GM23338 (cell line): ENCODE results near the gene CHCHD6. TPM values are rescaled to one million over a fixed set of nuclear protein-coding genes. Genes with fewer than 3 reads are reported as not detected.
A peak's percentile ranks its signal among the peaks of the same experiment; 100 is the strongest.

Source experiments
- ATAC-seq: fragments of 200-7000 bp; cut with Tn5 transposase; 3 replicates; pipeline ENCODE4 v1.9.1; 2020
- DNase-seq: peaks from one replicate; pipeline ENCODE4 v3.0.0-alpha.2; 2015; ENCODE audit warnings: low spot score
- H2AFZ ChIP-seq: fragments of 200-600 bp; sonication (generic); 2 replicates; pipeline ENCODE4 v1.8.0; 2016; ENCODE audit warnings: antibody characterized with exemption, mild to moderate bottlenecking, moderate library complexity
- H3F3A ChIP-seq: fragments of 200-600 bp; sonication (generic); replicated peaks from 2 replicates; pipeline ENCODE4 v1.8.0; 2017; ENCODE audit warnings: antibody characterized with exemption, mixed run types, low read depth
- H3K27ac ChIP-seq: fragments of 200-600 bp; sonication (generic); 2 replicates; pipeline ENCODE4 v1.6.1; 2016; ENCODE audit warnings: low read depth
- H3K27me3 ChIP-seq: fragments of 200-600 bp; sonication (generic); 2 replicates; pipeline ENCODE4 v1.8.0; 2016; ENCODE audit warnings: mild to moderate bottlenecking, mixed run types, moderate library complexity; ENCODE audit not compliant: insufficient read depth
- H3K36me3 ChIP-seq: fragments of 200-600 bp; sonication (generic); 2 replicates; pipeline ENCODE4 v1.8.0; 2016; ENCODE audit warnings: mild to moderate bottlenecking; ENCODE audit not compliant: insufficient read depth
- H3K4me1 ChIP-seq: fragments of 200-600 bp; sonication (generic); 2 replicates; pipeline ENCODE4 v1.8.0; 2016; ENCODE audit warnings: mild to moderate bottlenecking, moderate library complexity; ENCODE audit not compliant: insufficient read depth
- H3K4me2 ChIP-seq: fragments of 200-600 bp; sonication (generic); 2 replicates; pipeline ENCODE4 v1.7.1; 2017; ENCODE audit warnings: mixed run types
- H3K4me3 ChIP-seq: fragments of 200-600 bp; sonication (generic); 2 replicates; pipeline ENCODE4 v1.6.1; 2016; ENCODE audit warnings: mixed run types
- H3K79me2 ChIP-seq: fragments of 200-600 bp; sonication (generic); replicated peaks from 2 replicates; pipeline ENCODE4 v1.8.0; 2017; ENCODE audit warnings: mild to moderate bottlenecking; ENCODE audit not compliant: insufficient read depth
- H3K9me2 ChIP-seq: fragments of 200-600 bp; sonication (generic); 2 replicates; pipeline ENCODE4 v1.8.0; 2017; ENCODE audit not compliant: insufficient read depth
- H4K20me1 ChIP-seq: fragments of 200-600 bp; sonication (generic); replicated peaks from 2 replicates; pipeline ENCODE4 v1.8.0; 2017; ENCODE audit warnings: mild to moderate bottlenecking; ENCODE audit not compliant: insufficient read depth
- H3K27ac Mint-ChIP-seq: 2 replicates; pipeline ENCODE4 v1.8.0; 2020; ENCODE audit warnings: inconsistent platforms, mild to moderate bottlenecking, moderate library complexity, mixed read lengths
- H3K27me3 Mint-ChIP-seq: 3 replicates; pipeline ENCODE4 v1.8.0; 2022; ENCODE audit warnings: low read depth, mild to moderate bottlenecking, moderate library complexity, mixed read lengths, inconsistent platforms; ENCODE audit not compliant: insufficient read depth, poor library complexity
- H3K36me3 Mint-ChIP-seq: 3 replicates; pipeline ENCODE4 v1.8.0; 2021; ENCODE audit warnings: low read depth, mild to moderate bottlenecking, inconsistent platforms, moderate library complexity, mixed read lengths
- H3K4me1 Mint-ChIP-seq: 3 replicates; pipeline ENCODE4 v1.8.0; 2020; ENCODE audit warnings: mild to moderate bottlenecking, inconsistent platforms, mixed read lengths
- H3K4me3 Mint-ChIP-seq: 3 replicates; pipeline ENCODE4 v1.8.0; 2021; ENCODE audit warnings: moderate library complexity, mild to moderate bottlenecking, inconsistent platforms, mixed read lengths
- H3K9me3 Mint-ChIP-seq: 3 replicates; pipeline ENCODE4 v1.8.0; 2020; ENCODE audit warnings: moderate library complexity, mild to moderate bottlenecking, inconsistent platforms, mixed read lengths
- JUNB ChIP-seq: IDR thresholded peaks from one replicate; pipeline ENCODE4 v1.6.1; 2016; ENCODE audit warnings: antibody characterized with exemption; ENCODE audit not compliant: unreplicated experiment
- STAT1 ChIP-seq: IDR thresholded peaks from one replicate; pipeline ENCODE4 v1.6.1; 2016; ENCODE audit warnings: antibody characterized with exemption; ENCODE audit not compliant: unreplicated experiment
- ZNF114 ChIP-seq: fragments of 250-450 bp; sonication (Bioruptor Pico); IDR thresholded peaks from 2 replicates; pipeline ENCODE4 v1.5.0; 2020; ENCODE audit warnings: mild to moderate bottlenecking, moderate library complexity
- polyA plus RNA-seq: library from polyadenylated mRNA; unstranded; fragments of >200 nt; fragmentation: Nextera tagmentation; extraction: Ambion mirVana; gene quantifications from 2 replicates; pipeline ENCODE4 v1.2.1, GENCODE V29; 2016
- total RNA-seq: library from RNA; depleted of rRNA; stranded (reverse); fragments of >200 nt; shearing (Covaris generic); gene quantifications from 2 replicates; pipeline ENCODE4 v1.2.3, GENCODE V29; 2014
- TF ChIP-seq, protein P1 (sequence below): fragments of 250-450 bp; sonication (Bioruptor Pico); IDR thresholded peaks from 2 replicates; pipeline ENCODE4 v1.5.0; 2020; ENCODE audit warnings: mild to moderate bottlenecking, moderate library complexity
- TF ChIP-seq, protein P2 (sequence below): IDR thresholded peaks from 2 replicates; pipeline ENCODE4 v1.6.1; 2016; ENCODE audit warnings: antibody characterized with exemption
- TF ChIP-seq, protein P3 (sequence below), 2 experiments: fragments of 200-600 bp in 1 of 2; sonication (generic) in 1 of 2; conservative IDR thresholded peaks; 2 replicates each; pipeline versions ENCODE4 v1.5.1 to v1.6.1; 2016 to 2017; ENCODE audit warnings: antibody characterized with exemption in 2 of 2, low read depth in 2 of 2, mild to moderate bottlenecking in 2 of 2, moderate library complexity in 1 of 2

Gene CHCHD6
- total and polyA plus RNA-seq, 2 experiments from 2014 or later, result 28.8 to 43.0 TPM

DNA sequence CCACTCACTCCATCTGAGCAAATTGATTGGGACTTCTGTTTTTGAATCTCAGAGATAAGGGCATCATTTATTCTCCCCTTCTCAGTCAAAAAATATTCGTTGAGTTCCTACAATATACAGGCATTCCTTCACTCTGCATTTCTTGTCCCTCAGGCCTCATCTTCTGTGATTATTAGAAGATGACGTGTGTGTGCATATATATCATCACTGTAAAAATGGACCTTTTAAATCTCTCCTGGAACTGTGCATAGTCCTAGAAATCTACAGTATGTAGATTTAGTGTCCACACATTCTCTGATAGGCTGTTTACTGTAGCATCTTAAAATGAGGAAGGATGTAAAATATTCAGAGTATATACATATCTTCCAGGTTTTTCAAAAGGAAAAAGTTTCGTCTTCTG is 235.7 kb downstream of the CHCHD6 start (continued):
- TF ChIP-seq, protein P1, sequence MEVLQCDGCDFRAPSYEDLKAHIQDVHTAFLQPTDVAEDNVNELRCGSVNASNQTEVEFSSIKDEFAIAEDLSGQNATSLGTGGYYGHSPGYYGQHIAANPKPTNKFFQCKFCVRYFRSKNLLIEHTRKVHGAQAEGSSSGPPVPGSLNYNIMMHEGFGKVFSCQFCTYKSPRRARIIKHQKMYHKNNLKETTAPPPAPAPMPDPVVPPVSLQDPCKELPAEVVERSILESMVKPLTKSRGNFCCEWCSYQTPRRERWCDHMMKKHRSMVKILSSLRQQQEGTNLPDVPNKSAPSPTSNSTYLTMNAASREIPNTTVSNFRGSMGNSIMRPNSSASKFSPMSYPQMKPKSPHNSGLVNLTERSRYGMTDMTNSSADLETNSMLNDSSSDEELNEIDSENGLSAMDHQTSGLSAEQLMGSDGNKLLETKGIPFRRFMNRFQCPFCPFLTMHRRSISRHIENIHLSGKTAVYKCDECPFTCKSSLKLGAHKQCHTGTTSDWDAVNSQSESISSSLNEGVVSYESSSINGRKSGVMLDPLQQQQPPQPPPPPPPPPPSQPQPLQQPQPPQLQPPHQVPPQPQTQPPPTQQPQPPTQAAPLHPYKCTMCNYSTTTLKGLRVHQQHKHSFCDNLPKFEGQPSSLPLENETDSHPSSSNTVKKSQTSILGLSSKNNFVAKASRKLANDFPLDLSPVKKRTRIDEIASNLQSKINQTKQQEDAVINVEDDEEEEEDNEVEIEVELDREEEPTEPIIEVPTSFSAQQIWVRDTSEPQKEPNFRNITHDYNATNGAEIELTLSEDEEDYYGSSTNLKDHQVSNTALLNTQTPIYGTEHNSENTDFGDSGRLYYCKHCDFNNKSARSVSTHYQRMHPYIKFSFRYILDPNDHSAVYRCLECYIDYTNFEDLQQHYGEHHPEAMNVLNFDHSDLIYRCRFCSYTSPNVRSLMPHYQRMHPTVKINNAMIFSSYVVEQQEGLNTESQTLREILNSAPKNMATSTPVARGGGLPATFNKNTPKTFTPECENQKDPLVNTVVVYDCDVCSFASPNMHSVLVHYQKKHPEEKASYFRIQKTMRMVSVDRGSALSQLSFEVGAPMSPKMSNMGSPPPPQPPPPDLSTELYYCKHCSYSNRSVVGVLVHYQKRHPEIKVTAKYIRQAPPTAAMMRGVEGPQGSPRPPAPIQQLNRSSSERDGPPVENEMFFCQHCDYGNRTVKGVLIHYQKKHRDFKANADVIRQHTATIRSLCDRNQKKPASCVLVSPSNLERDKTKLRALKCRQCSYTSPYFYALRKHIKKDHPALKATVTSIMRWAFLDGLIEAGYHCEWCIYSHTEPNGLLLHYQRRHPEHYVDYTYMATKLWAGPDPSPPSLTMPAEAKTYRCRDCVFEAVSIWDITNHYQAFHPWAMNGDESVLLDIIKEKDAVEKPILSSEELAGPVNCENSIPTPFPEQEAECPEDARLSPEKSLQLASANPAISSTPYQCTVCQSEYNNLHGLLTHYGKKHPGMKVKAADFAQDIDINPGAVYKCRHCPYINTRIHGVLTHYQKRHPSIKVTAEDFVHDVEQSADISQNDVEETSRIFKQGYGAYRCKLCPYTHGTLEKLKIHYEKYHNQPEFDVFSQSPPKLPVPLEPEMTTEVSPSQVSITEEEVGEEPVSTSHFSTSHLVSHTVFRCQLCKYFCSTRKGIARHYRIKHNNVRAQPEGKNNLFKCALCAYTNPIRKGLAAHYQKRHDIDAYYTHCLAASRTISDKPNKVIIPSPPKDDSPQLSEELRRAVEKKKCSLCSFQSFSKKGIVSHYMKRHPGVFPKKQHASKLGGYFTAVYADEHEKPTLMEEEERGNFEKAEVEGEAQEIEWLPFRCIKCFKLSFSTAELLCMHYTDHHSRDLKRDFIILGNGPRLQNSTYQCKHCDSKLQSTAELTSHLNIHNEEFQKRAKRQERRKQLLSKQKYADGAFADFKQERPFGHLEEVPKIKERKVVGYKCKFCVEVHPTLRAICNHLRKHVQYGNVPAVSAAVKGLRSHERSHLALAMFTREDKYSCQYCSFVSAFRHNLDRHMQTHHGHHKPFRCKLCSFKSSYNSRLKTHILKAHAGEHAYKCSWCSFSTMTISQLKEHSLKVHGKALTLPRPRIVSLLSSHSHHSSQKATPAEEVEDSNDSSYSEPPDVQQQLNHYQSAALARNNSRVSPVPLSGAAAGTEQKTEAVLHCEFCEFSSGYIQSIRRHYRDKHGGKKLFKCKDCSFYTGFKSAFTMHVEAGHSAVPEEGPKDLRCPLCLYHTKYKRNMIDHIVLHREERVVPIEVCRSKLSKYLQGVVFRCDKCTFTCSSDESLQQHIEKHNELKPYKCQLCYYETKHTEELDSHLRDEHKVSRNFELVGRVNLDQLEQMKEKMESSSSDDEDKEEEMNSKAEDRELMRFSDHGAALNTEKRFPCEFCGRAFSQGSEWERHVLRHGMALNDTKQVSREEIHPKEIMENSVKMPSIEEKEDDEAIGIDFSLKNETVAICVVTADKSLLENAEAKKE, result no peak
- no peak for TF ChIP-seq STAT1

DNA sequence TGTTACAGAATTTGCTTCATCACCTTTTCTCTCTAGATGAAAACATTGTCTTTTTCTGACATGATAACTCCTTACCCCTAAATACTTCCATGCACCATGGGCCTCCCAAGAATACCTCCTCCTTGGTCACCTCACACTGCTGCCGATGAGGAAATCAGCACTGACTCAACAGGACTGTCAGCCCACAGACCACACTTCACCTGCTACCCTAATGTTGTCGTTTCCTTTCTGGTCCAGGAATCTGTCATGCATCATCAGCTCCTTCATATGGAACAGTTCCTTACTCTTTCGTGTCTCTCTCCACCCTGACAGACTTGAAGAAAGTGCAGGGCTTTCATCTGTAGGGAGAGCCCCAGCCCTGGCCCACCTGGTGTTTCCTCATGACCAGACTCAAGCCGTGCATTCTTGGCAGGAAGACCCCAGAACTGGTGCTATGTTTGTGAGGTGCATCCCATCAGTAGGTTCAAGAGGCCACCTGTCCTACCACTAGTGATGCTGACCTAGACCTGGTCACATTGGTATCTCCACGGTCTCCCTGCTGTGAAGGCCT is 237.8 kb downstream of the CHCHD6 start:
- H3K79me2 ChIP-seq, result no peaks in the 10 kb centered on the region
- H3K4me2 ChIP-seq, result no peak overlapping the region
- ATAC-seq, result no peak
- Mint-ChIP-seq H3K27me3 (peaks cover 1% of the 10 kb centered on the region), H3K9me3 (no peaks in the 10 kb centered on the region), H3K4me1 (peaks cover 12% of the 10 kb centered on the region), H3K4me3 (no peak overlapping the region), H3K27ac (peak overlapping the region; percentile 39; the same call in 1 of the 2 replicates), H3K36me3 (no peaks in the 10 kb centered on the region)
- H4K20me1 ChIP-seq, result no peaks in the 10 kb centered on the region; the same call in 1 of the 2 replicates
- H3K36me3 ChIP-seq, result no peaks in the 10 kb centered on the region
- H3F3A ChIP-seq, result no peaks in the 10 kb centered on the region
- H3K27me3 ChIP-seq, result no peaks in the 10 kb centered on the region
- no peaks in the 10 kb centered on the region for H3K4me1 ChIP-seq
- DNase-seq, result no peak
- H3K27ac ChIP-seq, result no peak overlapping the region
- no peak overlapping the region for H3K4me3 ChIP-seq
- H3K9me2 ChIP-seq, result no peaks in the 10 kb centered on the region
- H2AFZ ChIP-seq, result no peak overlapping the region
- TF ChIP-seq, protein P2, sequence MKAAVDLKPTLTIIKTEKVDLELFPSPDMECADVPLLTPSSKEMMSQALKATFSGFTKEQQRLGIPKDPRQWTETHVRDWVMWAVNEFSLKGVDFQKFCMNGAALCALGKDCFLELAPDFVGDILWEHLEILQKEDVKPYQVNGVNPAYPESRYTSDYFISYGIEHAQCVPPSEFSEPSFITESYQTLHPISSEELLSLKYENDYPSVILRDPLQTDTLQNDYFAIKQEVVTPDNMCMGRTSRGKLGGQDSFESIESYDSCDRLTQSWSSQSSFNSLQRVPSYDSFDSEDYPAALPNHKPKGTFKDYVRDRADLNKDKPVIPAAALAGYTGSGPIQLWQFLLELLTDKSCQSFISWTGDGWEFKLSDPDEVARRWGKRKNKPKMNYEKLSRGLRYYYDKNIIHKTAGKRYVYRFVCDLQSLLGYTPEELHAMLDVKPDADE, result no peak
- TF ChIP-seq, protein P1, result no peak
- TF ChIP-seq, protein P3, sequence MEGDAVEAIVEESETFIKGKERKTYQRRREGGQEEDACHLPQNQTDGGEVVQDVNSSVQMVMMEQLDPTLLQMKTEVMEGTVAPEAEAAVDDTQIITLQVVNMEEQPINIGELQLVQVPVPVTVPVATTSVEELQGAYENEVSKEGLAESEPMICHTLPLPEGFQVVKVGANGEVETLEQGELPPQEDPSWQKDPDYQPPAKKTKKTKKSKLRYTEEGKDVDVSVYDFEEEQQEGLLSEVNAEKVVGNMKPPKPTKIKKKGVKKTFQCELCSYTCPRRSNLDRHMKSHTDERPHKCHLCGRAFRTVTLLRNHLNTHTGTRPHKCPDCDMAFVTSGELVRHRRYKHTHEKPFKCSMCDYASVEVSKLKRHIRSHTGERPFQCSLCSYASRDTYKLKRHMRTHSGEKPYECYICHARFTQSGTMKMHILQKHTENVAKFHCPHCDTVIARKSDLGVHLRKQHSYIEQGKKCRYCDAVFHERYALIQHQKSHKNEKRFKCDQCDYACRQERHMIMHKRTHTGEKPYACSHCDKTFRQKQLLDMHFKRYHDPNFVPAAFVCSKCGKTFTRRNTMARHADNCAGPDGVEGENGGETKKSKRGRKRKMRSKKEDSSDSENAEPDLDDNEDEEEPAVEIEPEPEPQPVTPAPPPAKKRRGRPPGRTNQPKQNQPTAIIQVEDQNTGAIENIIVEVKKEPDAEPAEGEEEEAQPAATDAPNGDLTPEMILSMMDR (conservative IDR thresholded peaks at IDR 0.05; ENCODE audit: low read depth in 2 of 2), result no peak
- TF ChIP-seq ZNF114, result no peak
- no peak for TF ChIP-seq JUNB
